Activated CD8-positive, alpha-beta memory T cell treated with anti-CD3 and anti-CD28 coated beads, Interleukin-2, amount 10 ng/mL, durations not matched to agents 7 days and 5 days (primary cell): ENCODE results near the gene SLAMF8. TPM values are rescaled to one million over a fixed set of nuclear protein-coding genes. Genes with fewer than 3 reads are reported as not detected.
A peak's percentile ranks its signal among the peaks of the same experiment; 100 is the strongest.

ENCODE experiments used
- ATAC-seq: fragments of 150-1000 bp; cut with Tn5 transposase; one replicate; pipeline ENCODE4 v1.10.0; 2021; ENCODE audit warnings: moderate library complexity
- CTCF ChIA-PET: fragments of 350-600 bp; sonication (Branson Sonifier 250); formaldehyde crosslinking; loops from one replicate; lab custom pipeline; 2021; ENCODE audit warnings: antibody characterized with exemption; lab: Charles Lee
- DNase-seq: peaks from one replicate; pipeline ENCODE4 v3.0.0-alpha.2; 2020
- H3K27ac Mint-ChIP-seq: one replicate; pipeline ENCODE4 v1.8.0; 2021; ENCODE audit warnings: mild to moderate bottlenecking, mixed read lengths
- H3K27me3 Mint-ChIP-seq: one replicate; pipeline ENCODE4 v1.8.0; 2021; ENCODE audit warnings: mixed read lengths
- H3K36me3 Mint-ChIP-seq: one replicate; pipeline ENCODE4 v1.8.0; 2021; ENCODE audit warnings: mild to moderate bottlenecking, mixed read lengths
- H3K4me1 Mint-ChIP-seq: one replicate; pipeline ENCODE4 v1.8.0; 2021; ENCODE audit warnings: mixed read lengths
- H3K4me3 Mint-ChIP-seq: one replicate; pipeline ENCODE4 v1.8.0; 2021; ENCODE audit warnings: mild to moderate bottlenecking, moderate library complexity, mixed read lengths
- H3K9me3 Mint-ChIP-seq: one replicate; pipeline ENCODE4 v1.8.0; 2022; ENCODE audit warnings: low read depth, mixed read lengths
- total RNA-seq, 2 experiments: library from RNA; stranded (reverse); gene quantifications; one replicate each; pipeline ENCODE4 v1.2.3, GENCODE V29; 2021

The SLAMF8 gene
- total RNA-seq, 2 experiments from 2014 or later = 0.70 to 1.5 TPM

DNA sequence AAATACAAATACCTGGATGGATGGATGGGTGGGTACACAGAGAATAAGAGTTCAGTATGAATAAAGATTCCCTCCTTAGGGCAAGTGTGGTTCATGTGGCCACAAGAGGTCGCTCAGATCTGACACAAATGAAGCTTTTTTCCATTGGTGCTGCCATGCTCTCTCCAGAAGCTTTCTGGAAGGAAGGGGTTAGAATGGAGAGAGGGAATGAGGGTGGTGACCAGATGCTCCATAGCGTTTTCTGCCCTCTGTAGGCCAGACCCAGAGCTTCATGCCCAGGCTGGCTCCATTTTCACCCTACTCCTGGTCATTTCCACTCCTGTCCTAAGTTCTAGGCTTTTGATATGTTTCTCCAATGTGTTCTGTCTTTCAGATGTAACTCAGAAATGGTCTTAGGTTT lies 27.8 kb upstream of the SLAMF8 start:
- no peak overlapping the region for H3K27ac Mint-ChIP-seq
- no peaks in the 10 kb centered on the region for H3K9me3 Mint-ChIP-seq
- ATAC-seq (peak; percentile 63), DNase-seq (peak; percentile 70)
- peaks cover 30% of the 10 kb centered on the region for H3K4me1 Mint-ChIP-seq
- CTCF ChIA-PET = interaction anchor here (0.9 to 18.0 kb wide), 30 partner anchors 11 to 622 kb away, joined by 3 to 430 read pairs (median 8); partner anchors contain the start of genes DUSP23, SLAMF8 and TAGLN2
- peaks cover 42% of the 10 kb centered on the region for H3K27me3 Mint-ChIP-seq
- no peak overlapping the region for H3K4me3 Mint-ChIP-seq
- H3K36me3 Mint-ChIP-seq = no peaks in the 10 kb centered on the region

DNA sequence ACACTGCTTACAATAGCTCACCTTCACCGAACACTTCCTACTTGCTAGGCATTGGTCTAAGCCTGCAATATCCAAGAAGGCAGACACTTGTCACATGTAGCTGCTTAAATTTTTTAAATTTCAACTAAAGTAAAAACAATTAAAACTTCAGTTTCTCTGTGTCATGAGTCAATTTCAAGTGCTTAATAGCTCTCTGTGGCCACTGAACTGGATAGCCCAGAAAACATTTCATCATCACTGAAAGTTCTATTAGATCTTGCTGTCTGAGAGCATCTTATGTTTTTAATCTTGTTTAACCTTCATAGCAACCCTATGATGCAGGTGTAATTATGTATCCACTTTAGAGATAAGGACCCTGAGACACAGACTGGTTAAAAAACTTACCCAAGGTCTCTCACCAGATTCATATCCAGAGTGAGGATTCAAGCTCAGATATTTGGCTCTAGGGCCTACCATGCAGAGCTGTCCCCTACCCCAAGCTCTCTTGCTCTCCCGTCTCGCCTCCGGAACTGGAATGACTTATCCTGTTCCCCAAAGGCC lies 27.2 kb upstream of the SLAMF8 start:
- ATAC-seq = no peak

DNA sequence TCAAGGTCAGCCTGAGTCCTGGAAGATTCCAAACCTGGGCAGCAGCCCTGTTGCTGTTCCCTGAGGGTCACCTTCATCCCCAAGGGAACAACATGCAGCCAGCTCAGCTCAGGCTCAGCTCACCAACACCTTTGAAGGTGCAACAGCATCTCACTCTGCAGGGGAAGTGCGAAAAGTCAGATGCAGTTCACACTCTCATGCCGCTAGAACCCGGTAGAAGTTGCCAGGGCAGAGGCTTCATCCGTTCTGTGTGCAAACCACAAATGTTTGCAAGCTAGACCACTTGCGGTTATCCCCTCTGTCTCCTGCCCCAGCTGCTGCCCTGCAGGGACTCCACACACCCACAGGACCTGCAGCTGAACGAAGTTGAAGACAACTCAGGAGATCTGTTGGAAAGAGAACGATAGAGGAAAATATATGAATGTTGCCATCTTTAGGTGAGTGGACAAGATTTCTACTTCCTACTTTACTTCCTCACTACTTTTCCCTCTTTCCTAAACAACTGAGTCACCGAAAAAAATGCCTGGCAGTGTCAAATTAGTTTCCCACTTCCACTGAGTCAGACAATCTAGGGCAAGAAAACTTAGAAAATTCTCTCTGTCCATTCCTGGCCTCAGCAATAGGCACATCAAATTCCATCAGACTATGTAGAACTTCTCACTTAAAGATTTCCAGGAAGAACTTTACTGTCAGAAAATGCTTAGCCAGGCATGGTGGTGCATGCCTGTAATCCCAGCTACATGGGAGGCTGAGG lies 26.3 kb upstream of the SLAMF8 start:
- DNase-seq = peak; percentile 78
- H3K4me1 Mint-ChIP-seq = peaks cover 31% of the 10 kb centered on the region
- H3K27ac Mint-ChIP-seq = peak overlapping the region; percentile 44
- H3K9me3 Mint-ChIP-seq = no peaks in the 10 kb centered on the region
- H3K27me3 Mint-ChIP-seq = peaks cover 49% of the 10 kb centered on the region
- H3K36me3 Mint-ChIP-seq = no peaks in the 10 kb centered on the region
- ATAC-seq = peak; percentile 64
- CTCF ChIA-PET = interaction anchor here (1.0 to 18.0 kb wide), 16 partner anchors 12 to 587 kb away, joined by 3 to 430 read pairs (median 12); partner anchors contain the start of genes DUSP23, SLAMF8 and TAGLN2
- peak overlapping the region; percentile 28 for H3K4me3 Mint-ChIP-seq

More for the DNA sequence above, 27.2 kb upstream of the SLAMF8 start:
- Mint-ChIP-seq H3K27ac (no peak overlapping the region), H3K36me3 (no peaks in the 10 kb centered on the region), H3K27me3 (peaks cover 44% of the 10 kb centered on the region), H3K9me3 (no peaks in the 10 kb centered on the region), H3K4me1 (peaks cover 30% of the 10 kb centered on the region), H3K4me3 (no peak overlapping the region)
- DNase-seq = no peak
- CTCF ChIA-PET = interaction anchor here (0.9 to 18.0 kb wide), 32 partner anchors 11 to 622 kb away, joined by 3 to 430 read pairs (median 7); partner anchors contain the start of genes DUSP23, SLAMF8 and TAGLN2

DNA sequence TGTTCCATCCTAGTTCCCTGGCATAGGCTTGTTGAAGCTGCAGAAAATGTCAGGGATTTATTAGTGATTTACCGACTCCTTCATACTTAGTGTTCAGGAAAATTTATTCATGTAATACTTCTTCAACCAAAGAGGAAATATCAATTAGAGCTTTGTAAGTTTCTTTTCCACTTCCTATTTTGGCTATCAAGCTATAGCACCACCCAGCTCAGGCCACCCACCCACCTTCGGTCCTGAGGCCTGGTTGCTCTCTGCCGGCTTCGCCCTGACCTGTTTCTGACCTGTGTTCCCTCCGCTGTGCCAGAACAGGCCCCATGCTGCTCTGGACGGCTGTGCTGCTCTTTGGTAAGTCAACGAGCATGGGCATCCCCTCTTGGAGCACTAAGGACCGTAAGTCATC lies 24.6 kb upstream of the SLAMF8 start, which contains the start of gene FCRL6:
FCRL6 (plus strand) TSS at position 250 of the 400 bp plus-strand sequence; CDS start at position 315, 65 bp downstream.
- H3K4me3 Mint-ChIP-seq = no peak within 1 kb of the TSS

DNA sequence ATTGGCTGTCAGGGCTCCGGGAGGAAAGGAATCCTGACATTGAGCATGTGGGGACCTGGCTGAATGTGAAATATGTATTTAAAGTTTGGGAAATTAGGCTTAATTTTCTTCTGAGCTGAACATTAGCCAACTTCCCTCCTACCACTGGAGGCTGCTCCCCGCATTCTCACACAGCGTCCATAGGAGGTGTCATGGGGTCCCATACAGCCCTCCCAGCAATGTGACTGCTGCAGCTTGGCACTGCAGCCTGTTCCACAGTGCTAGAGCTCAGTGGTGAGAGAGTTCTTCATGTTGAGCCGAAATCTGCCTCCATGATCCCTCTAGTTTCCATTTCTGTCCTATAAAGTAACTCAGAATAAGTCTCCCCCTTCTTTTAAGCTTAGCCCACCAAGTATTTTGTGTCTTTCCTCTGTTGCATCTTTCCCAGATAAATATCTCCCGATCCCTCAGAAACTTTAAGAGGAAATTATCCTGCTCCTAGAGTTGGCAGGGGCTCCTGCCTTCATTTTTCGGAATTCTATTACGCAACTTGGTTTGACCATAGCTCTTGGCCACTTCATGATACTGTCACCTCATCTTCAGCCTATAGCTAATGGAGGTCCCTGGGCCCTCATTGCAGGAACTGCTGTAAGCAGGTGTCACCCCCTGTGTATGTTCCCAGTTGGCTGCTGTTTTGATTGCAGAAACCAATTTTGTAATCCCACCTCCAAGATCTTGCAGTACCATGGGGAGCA lies 22.6 kb upstream of the SLAMF8 start:
- H3K4me3 Mint-ChIP-seq = no peak overlapping the region
- no peak for ATAC-seq
- H3K9me3 Mint-ChIP-seq = no peaks in the 10 kb centered on the region
- no peaks in the 10 kb centered on the region for H3K36me3 Mint-ChIP-seq
- CTCF ChIA-PET = interaction anchor here (1.0 to 18.0 kb wide), 7 partner anchors 9 to 87 kb away, joined by 3 to 430 read pairs (median 6); partner anchors contain the start of gene SLAMF8
- H3K27ac Mint-ChIP-seq = no peak overlapping the region
- H3K4me1 Mint-ChIP-seq = peaks cover 29% of the 10 kb centered on the region
- DNase-seq = no peak
- H3K27me3 Mint-ChIP-seq = peaks cover 42% of the 10 kb centered on the region

More for the DNA sequence above, 24.6 kb upstream of the SLAMF8 start, which contains the start of gene FCRL6:
- H3K36me3 Mint-ChIP-seq = no peaks in the 10 kb centered on the region
- peaks cover 34% of the 10 kb centered on the region for H3K4me1 Mint-ChIP-seq
- ATAC-seq (no peak), DNase-seq (no peak)
- peaks cover 48% of the 10 kb centered on the region for H3K27me3 Mint-ChIP-seq
- no peaks in the 10 kb centered on the region for H3K9me3 Mint-ChIP-seq
- CTCF ChIA-PET = interaction anchor here (0.6 to 18.0 kb wide), 11 partner anchors 11 to 205 kb away, joined by 3 to 430 read pairs (median 4); partner anchors contain the start of genes DUSP23 and SLAMF8
- no peak within 1 kb of the TSS for H3K27ac Mint-ChIP-seq

DNA sequence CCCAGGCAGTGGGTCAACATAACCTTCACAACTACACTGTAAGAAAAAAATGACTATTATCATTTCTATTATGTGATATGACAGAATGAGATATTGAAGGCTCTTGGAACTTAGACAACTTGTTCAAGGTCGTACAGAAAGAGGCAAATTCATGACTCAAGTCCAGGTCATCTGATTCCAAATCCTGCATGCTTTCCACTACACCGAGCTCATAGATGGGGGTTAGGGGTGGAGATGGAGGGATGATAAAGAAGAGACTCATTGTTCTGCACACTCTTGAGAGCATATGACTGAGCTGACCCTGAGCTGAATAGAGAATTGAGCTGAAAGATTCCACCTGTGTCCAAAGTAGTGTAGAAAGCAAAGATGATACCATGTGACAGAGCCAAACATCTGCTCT lies 21.7 kb upstream of the SLAMF8 start:
- no peak overlapping the region for H3K27ac Mint-ChIP-seq
- no peak for ATAC-seq
- no peak overlapping the region for H3K4me3 Mint-ChIP-seq
- CTCF ChIA-PET = interaction anchor here (1.4 to 18.0 kb wide), 5 partner anchors 8 to 86 kb away, joined by 3 to 430 read pairs (median 6); partner anchors contain the start of gene SLAMF8
- H3K27me3 Mint-ChIP-seq = peaks cover 42% of the 10 kb centered on the region
- H3K9me3 Mint-ChIP-seq = no peaks in the 10 kb centered on the region
- peaks cover 21% of the 10 kb centered on the region for H3K4me1 Mint-ChIP-seq
- no peaks in the 10 kb centered on the region for H3K36me3 Mint-ChIP-seq
- DNase-seq = no peak

DNA sequence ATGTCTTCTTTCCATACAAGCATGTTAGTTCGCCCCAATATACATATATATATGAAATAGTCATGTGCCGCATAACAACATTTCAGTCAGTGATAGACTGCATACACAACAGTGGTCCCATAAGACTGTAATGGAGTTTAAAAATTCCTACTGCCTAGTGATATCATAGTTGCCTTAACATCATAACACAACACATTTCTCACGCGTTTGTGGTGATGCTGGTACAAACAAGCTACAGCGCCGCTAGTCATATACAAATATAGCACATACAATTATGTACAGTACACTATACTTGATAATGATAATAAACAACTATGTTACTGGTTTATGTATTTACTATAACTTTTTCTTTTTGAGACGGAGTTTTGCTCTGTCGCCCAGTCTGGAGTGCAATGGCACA lies 10.7 kb upstream of the SLAMF8 start:
- Mint-ChIP-seq H3K4me3 (no peak overlapping the region), H3K27me3 (peaks cover 27% of the 10 kb centered on the region), H3K9me3 (no peaks in the 10 kb centered on the region), H3K36me3 (no peaks in the 10 kb centered on the region), H3K4me1 (peaks cover 6% of the 10 kb centered on the region), H3K27ac (no peak overlapping the region)
- DNase-seq (no peak), ATAC-seq (no peak)
- CTCF ChIA-PET = interaction anchor here (1.7 to 11.0 kb wide), 3 partner anchors 9 to 16 kb away, joined by 3 to 71 read pairs (median 7); partner anchors contain the start of gene FCRL6

DNA sequence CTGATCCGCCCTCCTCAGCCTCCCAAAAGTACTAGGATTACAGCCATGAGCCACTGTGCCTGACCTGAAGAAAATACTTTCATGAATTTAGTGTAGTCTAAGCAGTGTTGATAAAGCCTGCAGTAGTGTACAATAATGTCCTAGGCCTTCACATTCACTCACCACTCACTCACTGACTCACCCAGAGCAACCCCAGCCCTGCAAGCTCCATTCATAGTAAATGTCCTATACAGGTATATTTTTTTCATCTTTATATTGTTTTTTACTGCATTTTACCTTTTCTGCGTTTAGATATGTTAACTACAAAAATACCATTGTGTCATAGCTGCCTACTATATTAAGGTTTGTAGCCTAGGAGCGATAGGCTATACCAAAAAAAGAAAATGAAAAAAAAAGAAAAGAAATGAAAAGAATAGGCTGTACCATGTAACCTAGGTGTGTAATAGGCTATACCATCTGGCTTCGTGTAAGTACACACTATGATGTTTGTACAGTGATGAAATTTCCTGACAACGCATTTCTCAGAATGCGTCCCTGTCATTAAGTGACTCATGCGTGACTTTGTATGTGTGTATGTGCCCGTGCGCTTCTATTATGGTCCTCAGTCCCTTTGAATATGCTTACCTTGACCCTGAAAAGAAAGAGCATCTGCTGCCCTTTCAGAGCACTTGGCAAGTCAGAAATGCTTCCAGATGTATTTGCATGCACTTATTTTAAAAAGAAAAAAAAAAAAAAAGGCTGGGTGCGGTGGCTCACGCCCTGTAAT lies 9.2 kb upstream of the SLAMF8 start:
- Mint-ChIP-seq H3K27ac (no peak overlapping the region), H3K36me3 (no peaks in the 10 kb centered on the region), H3K27me3 (peaks cover 27% of the 10 kb centered on the region), H3K9me3 (no peaks in the 10 kb centered on the region), H3K4me3 (no peak overlapping the region), H3K4me1 (peaks cover 6% of the 10 kb centered on the region)
- DNase-seq = no peak
- CTCF ChIA-PET = interaction anchor here (1.0 to 11.0 kb wide), 3 partner anchors 7 to 18 kb away, joined by 4 to 71 read pairs (median 7); partner anchors contain the start of gene FCRL6
- no peak for ATAC-seq

DNA sequence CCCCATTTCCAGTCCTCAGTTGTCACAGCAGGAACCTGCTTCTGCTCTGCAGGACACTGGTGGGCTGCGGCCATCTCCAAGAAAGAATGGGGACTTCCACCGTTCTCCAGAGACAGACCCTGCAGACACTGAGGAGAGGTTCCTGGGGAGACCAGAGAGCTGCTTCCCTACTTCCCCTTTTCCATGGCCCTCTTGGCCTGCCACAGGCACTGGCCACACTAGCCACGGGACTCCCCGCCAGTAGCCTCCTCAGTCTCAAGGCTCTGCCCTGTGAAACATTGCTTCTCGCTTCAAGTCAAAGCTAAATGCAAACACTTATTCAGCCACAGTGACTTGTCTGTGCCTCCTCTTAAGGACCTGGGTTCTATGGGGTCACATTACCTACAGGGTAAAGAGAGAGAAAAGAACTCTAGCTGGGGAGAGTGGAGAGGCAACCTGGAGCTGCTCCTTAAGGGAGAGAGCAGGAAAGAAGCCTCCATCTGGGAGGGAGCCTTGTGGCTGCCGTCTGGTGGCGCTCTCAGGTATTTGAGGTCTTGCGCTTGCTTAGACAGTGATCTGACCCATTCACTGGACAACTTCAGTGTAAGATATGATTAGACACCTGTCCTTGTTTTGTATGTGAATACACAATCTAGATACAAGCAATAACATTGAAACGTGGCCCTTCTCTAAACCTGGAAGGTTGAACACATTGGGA lies 5.4 kb upstream of the SLAMF8 start:
- peaks cover 24% of the 10 kb centered on the region for H3K4me1 Mint-ChIP-seq
- H3K36me3 Mint-ChIP-seq = no peaks in the 10 kb centered on the region
- H3K9me3 Mint-ChIP-seq = no peaks in the 10 kb centered on the region
- no peak for ATAC-seq
- H3K27me3 Mint-ChIP-seq = peaks cover 47% of the 10 kb centered on the region
- CTCF ChIA-PET = interaction anchor here (0.9 to 4.0 kb wide), 12 partner anchors 9 to 72 kb away, joined by 3 to 32 read pairs (median 5); partner anchors contain the start of genes DUSP23 and FCRL6
- no peak for DNase-seq
- no peak overlapping the region for H3K4me3 Mint-ChIP-seq
- no peak overlapping the region for H3K27ac Mint-ChIP-seq

DNA sequence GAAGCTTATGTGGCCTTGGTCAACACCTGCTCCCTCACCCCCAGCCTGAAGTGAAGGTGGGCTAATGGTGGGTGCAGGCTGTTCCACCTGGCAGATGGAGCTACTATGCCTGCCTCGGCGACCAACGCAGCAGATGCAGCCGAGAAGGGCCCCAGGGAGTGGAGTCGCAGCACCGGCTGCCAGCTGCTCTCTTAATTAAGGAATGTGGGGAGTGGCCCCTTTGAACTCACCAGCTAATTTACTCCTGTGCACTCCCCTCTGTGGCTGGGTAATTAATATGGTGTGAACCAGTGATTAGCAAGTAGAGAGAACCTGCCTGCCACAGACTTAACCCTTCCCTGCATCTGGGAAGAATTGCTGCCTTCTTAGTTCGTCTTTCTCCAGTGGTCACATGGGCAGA lies 3.3 kb upstream of the SLAMF8 start:
- Mint-ChIP-seq H3K9me3 (no peaks in the 10 kb centered on the region), H3K36me3 (peaks cover 8% of the 10 kb centered on the region), H3K27ac (no peak overlapping the region), H3K4me3 (no peak overlapping the region), H3K27me3 (peaks cover 45% of the 10 kb centered on the region), H3K4me1 (peaks cover 43% of the 10 kb centered on the region)
- DNase-seq (no peak), ATAC-seq (no peak)
- CTCF ChIA-PET = interaction anchor here (0.9 to 1.3 kb wide), 2 partner anchors 24 to 69 kb away, joined by 3 read pairs; no protein-coding TSS in a partner anchor

DNA sequence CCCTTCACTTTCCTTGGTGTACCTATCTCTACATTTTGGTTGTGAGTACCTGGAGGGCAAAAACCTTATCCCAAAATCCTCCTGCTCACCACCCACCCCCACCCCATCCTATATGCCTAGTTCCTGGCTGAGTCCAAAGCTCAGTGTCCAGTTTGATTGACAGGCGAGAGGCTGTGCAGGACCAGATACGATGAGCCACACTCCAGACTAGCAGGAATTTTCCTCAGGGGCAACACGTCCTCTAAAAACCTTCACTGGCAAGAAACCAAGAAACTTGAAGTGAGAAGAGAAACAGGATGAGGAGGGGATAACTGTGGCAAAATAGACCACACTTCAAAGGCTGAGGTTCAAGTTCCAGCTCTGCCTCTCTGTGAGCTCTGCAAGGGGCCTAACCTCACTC lies 1.1 kb upstream of the SLAMF8 start:
- Mint-ChIP-seq H3K4me3 (no peak overlapping the region), H3K27me3 (peaks cover 54% of the 10 kb centered on the region), H3K36me3 (peaks cover 17% of the 10 kb centered on the region), H3K9me3 (peaks cover 2% of the 10 kb centered on the region), H3K27ac (peak overlapping the region; percentile 45), H3K4me1 (peaks cover 50% of the 10 kb centered on the region)
- CTCF ChIA-PET = interaction anchor here (1.3 to 2.9 kb wide), 8 partner anchors 9 to 67 kb away, joined by 3 to 13 read pairs (median 7); partner anchors contain the start of genes DUSP23 and FCRL6
- ATAC-seq = no peak
- no peak for DNase-seq
